ENCODE results near the gene ANXA11.

GRCh38 chr10:80159166-80159873, 46.0 kb downstream of the ANXA11 start:
- TF ChIP-seq CTCF (IDR thresholded peaks at IDR 0.05) (no peak), POLR2A (IDR thresholded peaks at IDR 0.05) (no peak)

Data from testis (tissue), 2 donors.